Measurements from ENCODE around the gene NCAM2.

The NCAM2 gene

GRCh38 chr21:21101911-21102310, 103.7 kb downstream of the NCAM2 start:
- ChIA-PET POLR2A (no interaction called here), CTCF (interaction anchor here (0.9 kb wide), 1 partner anchor 22 kb away, joined by 3 read pairs; no protein-coding TSS in a partner anchor)
- no peak for TF ChIP-seq CTCF (IDR thresholded peaks at IDR 0.05; ENCODE audit: control extremely low read depth, extremely low read depth, low read depth, missing control alignments)
- DNase-seq (ENCODE audit: extremely low spot score): no peak

GRCh38 chr21:21102896-21103295, 104.7 kb downstream of the NCAM2 start:
- ChIA-PET CTCF (no interaction called here), POLR2A (no interaction called here)
- TF ChIP-seq CTCF (IDR thresholded peaks at IDR 0.05; ENCODE audit: control extremely low read depth, extremely low read depth, low read depth, missing control alignments): no peak
- DNase-seq (ENCODE audit: extremely low spot score): no peak

- DNase-seq (ENCODE audit: extremely low spot score): no peak
- no peak for TF ChIP-seq CTCF (IDR thresholded peaks at IDR 0.05; ENCODE audit: control extremely low read depth, extremely low read depth, low read depth, missing control alignments)
- CTCF ChIA-PET: no interaction called here
Measured at GRCh38 chr21:21103692-21104091, 105.5 kb downstream of the NCAM2 start.

GRCh38 chr21:21109736-21110135, 111.5 kb downstream of the NCAM2 start:
- no peak for TF ChIP-seq CTCF (IDR thresholded peaks at IDR 0.05; ENCODE audit: control extremely low read depth, extremely low read depth, low read depth, missing control alignments)
- ChIA-PET POLR2A (no interaction called here), CTCF (no interaction called here)
- DNase-seq (ENCODE audit: extremely low spot score): no peak

More at GRCh38 chr21:21103692-21104091, 105.5 kb downstream of the NCAM2 start:
- POLR2A ChIA-PET: no interaction called here

GRCh38 chr21:21111309-21111920, 113.2 kb downstream of the NCAM2 start:
- ChIA-PET POLR2A (no interaction called here), CTCF (no interaction called here)
- no peak for DNase-seq (ENCODE audit: extremely low spot score)
- TF ChIP-seq CTCF (IDR thresholded peaks at IDR 0.05; ENCODE audit: control extremely low read depth, extremely low read depth, low read depth, missing control alignments): no peak

- no peak for DNase-seq (ENCODE audit: extremely low spot score)
- no peak for TF ChIP-seq CTCF (IDR thresholded peaks at IDR 0.05; ENCODE audit: control extremely low read depth, extremely low read depth, low read depth, missing control alignments)
- ChIA-PET POLR2A (no interaction called here), CTCF (no interaction called here)
Measured at GRCh38 chr21:21114461-21114860, 116.3 kb downstream of the NCAM2 start.

GRCh38 chr21:21119091-21119490, 120.9 kb downstream of the NCAM2 start:
- ChIA-PET POLR2A (no interaction called here), CTCF (no interaction called here)
- DNase-seq (ENCODE audit: extremely low spot score): no peak
- no peak for TF ChIP-seq CTCF (IDR thresholded peaks at IDR 0.05; ENCODE audit: control extremely low read depth, extremely low read depth, low read depth, missing control alignments)

Measured in GM10248 (cell line).